HG03025 (cell line): Measurements from ENCODE around the gene OSBPL1A.

Experiments
- ATAC-seq: cut with Tn5 transposase; IDR thresholded peaks from one replicate; pipeline ENCODE4 v1.9.1; 2021; ENCODE audit warnings: mild to moderate bottlenecking, moderate library complexity; ENCODE audit not compliant: unreplicated experiment, low FRiP score

Gene OSBPL1A

GRCh38 chr18:24397694-24398368, at the start of gene OSBPL1A:
OSBPL1A (minus strand) TSS chr18:24397824; CDS start chr18:24377533, 20,291 bp downstream.
- ATAC-seq, result no peak

- ATAC-seq, result no peak
Measured at GRCh38 chr18:24446953-24447538, 49.4 kb upstream of the OSBPL1A start.

DNA sequence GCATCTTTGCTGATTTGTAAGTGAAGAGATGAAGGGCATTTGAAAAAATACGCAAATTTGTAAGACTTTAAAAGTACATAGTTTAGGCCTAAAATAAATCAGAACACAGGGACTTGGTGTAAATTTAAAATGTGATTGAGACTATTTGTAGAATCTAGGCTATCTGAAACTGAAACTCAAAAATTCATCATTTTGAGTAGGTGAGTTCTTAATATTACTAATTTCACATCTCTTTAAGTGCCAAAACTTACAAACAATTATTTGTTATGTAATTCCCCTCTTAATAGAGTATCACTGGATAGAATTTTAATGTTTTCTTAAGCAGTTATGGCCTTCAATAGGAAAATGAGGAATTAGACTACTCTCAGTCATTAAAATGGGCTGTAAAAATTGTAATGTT, 48.8 kb upstream of the OSBPL1A start:
- ATAC-seq, result no peak

- ATAC-seq, result peak; percentile 57
Measured at GRCh38 chr18:24443870-24444269, 46.2 kb upstream of the OSBPL1A start.

DNA sequence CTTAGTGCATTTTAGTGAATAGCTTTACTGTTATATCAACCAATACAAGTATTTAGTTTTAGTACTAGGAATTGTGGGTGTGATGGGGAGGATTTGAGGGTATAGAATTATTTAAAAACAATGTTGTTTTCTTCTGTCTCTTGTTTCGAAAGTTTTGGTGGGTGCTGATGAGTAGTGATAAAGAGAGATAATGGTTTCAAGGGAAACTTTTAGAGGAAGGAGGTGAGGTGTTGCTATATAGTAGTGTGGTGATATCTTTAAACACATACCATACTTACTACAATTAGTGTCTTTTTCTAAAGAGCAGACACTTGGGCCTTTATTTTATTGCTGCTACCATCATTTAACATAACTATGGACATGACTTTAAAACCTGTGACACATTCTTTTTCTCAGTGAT, 39.3 kb upstream of the OSBPL1A start:
- ATAC-seq, result no peak

- no peak for ATAC-seq
Measured at GRCh38 chr18:24432618-24433017, 35.0 kb upstream of the OSBPL1A start.

DNA sequence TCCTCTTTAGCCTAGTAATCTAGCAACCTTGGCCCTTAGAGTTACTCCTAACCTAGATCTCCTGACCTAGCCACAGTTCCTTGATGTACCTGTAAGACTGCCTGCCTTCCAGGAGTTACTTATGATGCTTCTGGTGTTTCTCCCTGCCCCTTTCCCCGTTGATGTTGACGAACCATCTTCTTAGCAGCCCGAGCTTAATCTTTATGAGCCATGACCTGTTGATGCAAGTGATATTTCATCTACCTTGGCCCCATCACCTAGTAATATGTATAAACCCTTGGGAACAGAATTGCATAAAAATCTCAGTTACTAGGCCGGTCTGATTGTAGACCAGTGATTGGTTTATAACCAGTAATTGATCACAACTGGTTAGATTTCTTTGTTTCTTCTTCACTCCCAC, 31.6 kb upstream of the OSBPL1A start:
- no peak for ATAC-seq

- no peak for ATAC-seq
Measured at GRCh38 chr18:24428709-24429108, 31.1 kb upstream of the OSBPL1A start.

GRCh38 chr18:24427484-24427883, 29.9 kb upstream of the OSBPL1A start:
- ATAC-seq, result no peak

DNA sequence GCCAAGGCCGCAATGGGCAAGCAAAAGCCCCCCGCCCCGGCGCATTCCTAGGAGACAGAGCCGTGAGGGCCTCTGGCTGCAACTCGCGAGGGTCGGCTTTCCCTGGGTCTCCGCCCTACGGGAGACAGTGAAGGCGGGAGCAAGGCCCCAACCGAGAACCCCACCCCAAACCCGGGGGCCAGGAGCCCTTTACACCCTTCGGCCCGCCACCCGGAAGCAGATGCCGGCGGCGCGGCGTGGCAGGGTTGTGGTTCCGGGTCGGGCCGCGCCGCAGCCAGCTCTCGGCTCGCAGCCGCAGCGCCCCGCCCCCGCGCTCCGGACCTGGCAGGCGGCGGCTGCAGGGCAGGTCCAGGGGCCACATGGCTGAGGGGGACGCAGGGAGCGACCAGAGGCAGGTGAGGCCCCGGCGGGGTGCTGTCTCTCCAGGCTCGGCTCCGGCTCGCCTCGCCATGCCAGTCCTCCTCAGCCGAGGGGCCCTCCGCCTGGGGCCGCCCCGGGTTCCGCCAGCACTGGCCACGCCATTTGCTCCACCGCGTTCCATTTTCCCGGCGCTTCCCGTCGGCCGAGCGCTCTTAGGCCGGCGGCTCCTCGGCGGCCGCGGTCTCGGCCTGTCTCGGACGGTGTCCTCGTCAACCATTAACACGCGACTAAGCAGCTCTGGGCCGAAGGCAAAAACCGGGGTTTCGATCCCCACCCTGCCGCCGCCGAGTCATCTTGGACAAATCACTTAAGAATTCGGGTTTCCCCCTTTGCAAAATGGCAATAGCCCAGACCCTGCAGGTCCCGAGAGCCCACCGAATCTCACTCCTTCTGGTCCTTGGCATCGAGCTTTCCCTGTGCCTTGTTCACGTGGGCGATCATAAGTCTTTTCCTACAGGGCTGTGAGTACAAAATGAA, 29.0 kb upstream of the OSBPL1A start, which contains the start of gene IMPACT:
Gene IMPACT, plus strand, starts transcription at position 273 of the 897 bp plus-strand sequence. Its CDS starts 87 bp downstream, at position 360.
- ATAC-seq, result peak; percentile 67

- no peak for ATAC-seq
Measured at GRCh38 chr18:24426073-24426397, 28.4 kb upstream of the OSBPL1A start.

- no peak for ATAC-seq
Measured at GRCh38 chr18:24421831-24422230, 24.2 kb upstream of the OSBPL1A start.

- ATAC-seq, result no peak
Measured at GRCh38 chr18:24420551-24420950, 22.9 kb upstream of the OSBPL1A start.

DNA sequence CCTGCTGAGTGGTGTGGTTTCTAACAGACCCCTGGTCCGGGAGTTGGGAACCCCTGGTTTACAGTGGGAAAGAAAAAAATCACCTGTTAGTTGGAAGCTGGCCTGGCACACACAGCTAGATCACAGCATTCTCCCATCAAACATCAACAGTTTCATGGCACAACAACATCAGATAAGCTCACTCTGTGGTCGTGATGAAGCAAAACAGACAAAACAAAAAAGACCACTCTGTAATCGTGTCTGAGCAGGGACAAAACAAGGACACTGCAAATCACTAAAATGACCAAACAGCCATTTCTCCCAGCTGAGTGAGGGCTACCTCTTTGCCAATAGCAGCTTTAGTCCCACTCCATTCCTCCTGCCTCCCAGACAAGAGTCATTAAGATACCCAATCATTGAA, 19.9 kb upstream of the OSBPL1A start:
- ATAC-seq, result no peak

DNA sequence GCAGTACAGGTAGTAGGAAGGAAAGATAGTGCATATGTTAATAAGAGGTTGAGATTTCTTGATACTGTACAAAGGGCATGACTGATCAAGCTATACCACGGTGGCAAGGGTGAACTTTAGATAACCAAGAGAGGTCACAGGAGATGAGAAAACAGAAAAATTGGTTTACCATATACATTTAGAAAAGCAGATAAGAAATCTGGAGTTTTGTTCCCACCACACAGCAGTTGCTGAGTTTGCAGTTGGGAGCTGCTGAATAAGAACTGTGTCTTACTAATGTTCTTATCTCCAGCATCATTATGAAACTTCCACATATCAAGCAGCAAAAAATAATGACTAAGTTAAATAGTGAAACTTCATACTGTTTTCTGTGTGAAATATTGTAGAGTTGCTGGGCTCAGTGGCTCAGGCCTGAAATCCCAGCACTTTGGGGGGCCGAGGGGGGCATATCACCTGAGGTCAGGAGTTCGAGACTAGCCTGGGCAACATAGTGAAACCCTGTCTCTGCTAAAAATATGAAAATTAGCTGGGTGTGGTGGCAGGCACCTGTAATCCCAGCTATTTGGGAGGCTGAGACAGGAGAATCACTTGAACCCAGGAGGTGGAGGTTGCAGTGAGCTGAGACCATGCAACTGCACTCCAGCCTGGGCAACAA, 16.9 kb upstream of the OSBPL1A start:
- no peak for ATAC-seq

DNA sequence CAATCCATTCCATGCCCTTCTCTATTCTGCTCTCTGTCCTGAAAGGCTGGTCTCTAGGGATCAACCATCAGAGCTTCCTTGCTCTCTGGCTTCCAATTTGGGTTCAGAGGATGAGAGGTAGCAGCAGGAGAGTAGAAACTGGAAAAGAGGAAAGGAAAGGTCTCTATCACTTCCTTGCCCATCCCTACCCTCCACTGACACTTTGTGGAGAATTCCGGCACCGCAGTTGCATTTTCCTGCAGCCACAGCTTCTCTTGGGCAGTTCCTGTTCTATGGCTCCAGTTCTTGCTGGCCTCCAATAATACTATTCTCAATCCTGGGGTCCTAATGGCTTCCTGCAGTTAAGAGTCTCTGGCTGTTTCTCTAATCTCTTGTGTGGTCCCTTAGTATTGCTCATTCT, 15.5 kb upstream of the OSBPL1A start:
- no peak for ATAC-seq

DNA sequence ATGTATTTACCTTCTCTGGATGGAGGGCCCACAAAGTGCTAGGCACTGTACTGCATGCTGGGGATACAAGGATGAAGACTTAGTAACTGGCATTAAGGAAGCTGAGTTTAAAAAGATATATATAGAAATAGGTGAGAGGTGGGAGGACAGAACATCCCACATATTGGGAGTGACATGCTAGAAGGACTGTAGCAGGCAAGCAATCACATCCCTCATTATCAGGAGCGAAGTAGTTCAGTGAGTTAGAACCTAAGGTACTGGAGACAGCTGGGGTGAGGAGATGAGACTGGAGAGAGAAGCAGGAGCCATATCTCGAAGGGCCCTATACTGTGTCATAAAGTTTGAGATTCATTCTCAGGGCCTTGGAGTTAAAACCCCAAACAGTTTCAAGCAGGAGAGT, 10.9 kb upstream of the OSBPL1A start:
- no peak for ATAC-seq

- no peak for ATAC-seq
Measured at GRCh38 chr18:24404591-24404990, 7.0 kb upstream of the OSBPL1A start.

DNA sequence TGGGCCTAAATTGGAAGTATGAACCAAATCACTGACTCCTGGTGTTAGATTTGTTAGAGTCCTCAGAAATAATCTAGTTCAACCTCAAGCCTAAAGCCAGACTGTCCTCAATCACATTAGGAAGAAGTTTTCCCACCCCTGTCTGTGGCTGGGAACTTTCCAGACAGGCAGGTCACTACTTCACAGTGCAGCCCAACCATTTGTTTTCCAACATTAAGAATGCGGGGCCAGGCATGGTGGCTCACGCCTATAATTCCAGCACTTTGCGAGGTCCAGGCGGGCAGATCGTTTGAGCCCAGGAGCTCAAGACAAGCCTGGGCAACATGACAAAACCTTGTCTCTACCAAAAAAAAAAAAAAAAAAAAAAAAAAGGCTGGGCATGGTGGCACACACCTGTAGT, 5.5 kb upstream of the OSBPL1A start:
- ATAC-seq, result no peak

DNA sequence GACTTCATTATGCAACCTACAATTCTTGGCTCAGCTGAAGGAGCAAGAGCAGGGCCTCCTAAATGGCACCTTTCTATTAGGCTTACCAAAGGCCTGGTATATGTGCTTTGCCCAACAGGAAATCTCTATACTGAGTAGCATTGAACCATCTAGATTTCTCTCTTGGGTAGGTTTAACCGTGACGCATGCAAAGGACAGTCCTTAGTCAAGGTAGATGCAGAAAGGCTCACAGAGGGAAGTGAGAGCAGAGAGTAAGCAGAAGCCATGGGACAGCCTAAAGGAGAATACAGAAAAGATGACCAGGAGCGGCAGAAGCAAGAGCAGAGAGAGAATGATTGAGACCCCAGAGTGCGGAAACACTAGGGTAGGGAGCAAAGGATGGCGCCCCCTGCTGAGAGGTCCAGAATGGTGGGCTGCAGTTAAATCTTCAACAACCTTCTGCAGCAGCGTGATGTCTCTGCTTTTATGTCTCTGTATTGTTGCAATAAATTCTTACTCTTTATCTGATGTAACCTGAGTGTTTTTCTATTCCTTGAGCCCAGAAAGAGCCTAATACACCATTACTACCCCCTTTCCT, 4.7 kb upstream of the OSBPL1A start:
- ATAC-seq, result no peak

GRCh38 chr18:24400587-24400986, 3.0 kb upstream of the OSBPL1A start:
- no peak for ATAC-seq
